OCI-LY7 (cell line): ENCODE data around the gene NR5A2. TPM values are rescaled to one million over a fixed set of nuclear protein-coding genes. Genes with fewer than 3 reads are reported as not detected.

Source experiments
- BruUV-seq: library from RNA; stranded (reverse); fragments of 400-500 nt; replicated peaks from 2 replicates; lab custom pipeline; 2021; lab: Mats Ljungman, UMichigan
- CTCF ChIA-PET: fragments of 300-600 bp; sonication (Branson Sonifier 250); formaldehyde crosslinking; loops from one replicate; lab custom pipeline; 2022; ENCODE audit warnings: antibody characterized with exemption; ENCODE audit not compliant: unreplicated experiment; lab: Charles Lee
- POLR2A ChIA-PET: fragments of 300-600 bp; sonication (Branson Sonifier 250); formaldehyde crosslinking; loops from one replicate; lab custom pipeline; 2022; ENCODE audit warnings: antibody characterized with exemption; lab: Charles Lee
- DNase-seq: peaks from one replicate; pipeline ENCODE4 v3.0.0-alpha.2; 2015; ENCODE audit warnings: low spot score
- H2AFZ ChIP-seq: fragments of 200-600 bp; sonication (generic), shearing (Covaris generic); 2 replicates; pipeline ENCODE4 v1.6.1; 2014; ENCODE audit warnings: mild to moderate bottlenecking, antibody characterized with exemption, low read length, moderate library complexity
- H3K27ac ChIP-seq: fragments of 200-600 bp; sonication (generic); 2 replicates; pipeline ENCODE4 v1.5.1; 2014; ENCODE audit warnings: mixed run types, low read depth, mild to moderate bottlenecking, moderate library complexity, low read length, inconsistent platforms; ENCODE audit not compliant: poor library complexity, severe bottlenecking
- H3K36me3 ChIP-seq: fragments of 200-600 bp; sonication (generic); 2 replicates; pipeline ENCODE4 v1.6.1; 2014; ENCODE audit warnings: mild to moderate bottlenecking, antibody characterized with exemption, low read length, moderate library complexity, mixed read lengths; ENCODE audit not compliant: insufficient read depth
- H3K4me1 ChIP-seq: fragments of 200-600 bp; sonication (generic); 2 replicates; pipeline ENCODE4 v1.5.1; 2014; ENCODE audit warnings: mild to moderate bottlenecking, low read length; ENCODE audit not compliant: insufficient read depth, poor library complexity, severe bottlenecking
- H3K4me2 ChIP-seq: fragments of 200-600 bp; sonication (generic); 2 replicates; pipeline ENCODE4 v1.6.1; 2014; ENCODE audit warnings: mild to moderate bottlenecking, low read length
- H3K4me3 ChIP-seq: fragments of 200-600 bp; sonication (generic); 2 replicates; pipeline ENCODE4 v1.5.1; 2014; ENCODE audit warnings: mild to moderate bottlenecking, low read depth, low read length; ENCODE audit not compliant: poor library complexity, severe bottlenecking
- H3K79me2 ChIP-seq: fragments of 200-600 bp; sonication (generic); 2 replicates; pipeline ENCODE4 v1.6.1; 2016; ENCODE audit warnings: low read depth, mild to moderate bottlenecking, low read length, moderate library complexity, mixed read lengths; ENCODE audit not compliant: insufficient read depth
- H3K9me2 ChIP-seq: fragments of 200-600 bp; sonication (generic); 2 replicates; pipeline ENCODE4 v1.6.1; 2016; ENCODE audit warnings: mild to moderate bottlenecking, low read length, mixed read lengths; ENCODE audit not compliant: insufficient read depth
- H3K9me3 ChIP-seq: fragments of 200-600 bp; sonication (generic); 2 replicates; pipeline ENCODE4 v1.6.1; 2014; ENCODE audit warnings: mild to moderate bottlenecking, mixed run types, low read length, mixed read lengths
- H4K20me1 ChIP-seq: fragments of 200-600 bp; sonication (generic); 2 replicates; pipeline ENCODE4 v1.6.1; 2014; ENCODE audit warnings: mild to moderate bottlenecking, antibody characterized with exemption, low read length, moderate library complexity, mixed read lengths; ENCODE audit not compliant: insufficient read depth
- CTCF ChIP-seq: fragments of 200-600 bp; sonication (generic); conservative IDR thresholded peaks from 2 replicates; pipeline ENCODE4 v1.5.1; 2014; ENCODE audit warnings: mild to moderate bottlenecking, antibody characterized with exemption, low read length, moderate library complexity, mixed read lengths
- EZH2phosphoT487 ChIP-seq: fragments of 200-600 bp; sonication (generic); IDR thresholded peaks from 2 replicates; pipeline ENCODE4 v1.6.1; 2018; ENCODE audit warnings: low read depth, borderline replicate concordance, mild to moderate bottlenecking, mixed run types, antibody characterized with exemption, low read length, moderate library complexity, mixed read lengths
- intact Hi-C: fragments of 100-400 bp; cut with micrococcal nuclease; formaldehyde crosslinking; loops from one replicate; pipeline ENCODE4 v1.10.0; 2022; ENCODE audit not compliant: unreplicated experiment
- total RNA-seq, 2 experiments: library from RNA; depleted of rRNA in 1 of 2; stranded (reverse); fragments of >200 nt in 1 of 2; shearing (Covaris generic) in 1 of 2; gene quantifications; 2 replicates each; pipeline ENCODE4 v1.2.3, GENCODE V29; 2014 to 2022

NR5A2 gene
- total RNA-seq, 2 experiments from 2014 or later, result 2.3 to 3.9 TPM

- no peak for TF ChIP-seq CTCF
- TF ChIP-seq EZH2phosphoT487, result no peak
- ChIA-PET CTCF (no interaction called here), POLR2A (interaction anchor here (0.7 to 1.2 kb wide), 5 partner anchors 10 to 450 kb away, joined by 3 to 4 read pairs (median 3); no protein-coding TSS in a partner anchor)
- peaks cover 7% of the 10 kb centered on the region for H3K4me1 ChIP-seq
- no peaks in the 10 kb centered on the region for H3K79me2 ChIP-seq
- H4K20me1 ChIP-seq, result no peaks in the 10 kb centered on the region
- no TSS peak for BruUV-seq
- H3K27ac ChIP-seq, result no peak overlapping the region
- H3K9me3 ChIP-seq, result no peaks in the 10 kb centered on the region
- no peak for DNase-seq
- H2AFZ ChIP-seq, result no peak overlapping the region
- intact Hi-C loops, result no loop called here
- H3K4me2 ChIP-seq, result no peak overlapping the region
- no peaks in the 10 kb centered on the region for H3K36me3 ChIP-seq
- H3K9me2 ChIP-seq, result no peaks in the 10 kb centered on the region
- no peak overlapping the region for H3K4me3 ChIP-seq
Measured at GRCh38 chr1:200134116-200134515, 106.6 kb downstream of the NR5A2 start.

GRCh38 chr1:200136384-200136783, 108.9 kb downstream of the NR5A2 start:
- no peak for DNase-seq
- Histone ChIP-seq H3K4me1 (peaks cover under 1% of the 10 kb centered on the region), H4K20me1 (no peaks in the 10 kb centered on the region), H2AFZ (no peak overlapping the region), H3K9me2 (no peaks in the 10 kb centered on the region), H3K9me3 (no peaks in the 10 kb centered on the region), H3K4me3 (no peak overlapping the region), H3K27ac (no peak overlapping the region), H3K4me2 (no peak overlapping the region), H3K36me3 (no peaks in the 10 kb centered on the region), H3K79me2 (no peaks in the 10 kb centered on the region)
- no TSS peak for BruUV-seq
- ChIA-PET CTCF (no interaction called here), POLR2A (interaction anchor here (0.5 to 0.6 kb wide), 3 partner anchors 61 to 128 kb away, joined by 3 read pairs; no protein-coding TSS in a partner anchor)
- TF ChIP-seq EZH2phosphoT487 (no peak), CTCF (no peak)
- intact Hi-C loops, result loop anchor here (5.0 kb wide), 3 partner anchors 121 to 454 kb away; no protein-coding TSS in a partner anchor

GRCh38 chr1:200139661-200140250, 112.2 kb downstream of the NR5A2 start:
- no TSS peak for BruUV-seq
- Histone ChIP-seq H3K4me3 (no peak overlapping the region), H3K79me2 (no peaks in the 10 kb centered on the region), H3K4me2 (no peak overlapping the region), H4K20me1 (no peaks in the 10 kb centered on the region), H2AFZ (no peak overlapping the region), H3K36me3 (no peaks in the 10 kb centered on the region), H3K4me1 (peaks cover 8% of the 10 kb centered on the region), H3K27ac (no peak overlapping the region), H3K9me2 (no peaks in the 10 kb centered on the region), H3K9me3 (no peaks in the 10 kb centered on the region)
- peak; percentile 82 for DNase-seq
- intact Hi-C loops, result loop anchor here (1.0 to 5.0 kb wide), 5 partner anchors 118 to 457 kb away; no protein-coding TSS in a partner anchor
- ChIA-PET POLR2A (interaction anchor here (0.7 to 1.0 kb wide), 2 partner anchors 14 to 38 kb away, joined by 3 read pairs; no protein-coding TSS in a partner anchor), CTCF (no interaction called here)
- TF ChIP-seq EZH2phosphoT487 (no peak), CTCF (peak; percentile 97)
